Activated CD4-positive, alpha-beta memory T cell treated with anti-CD3 and anti-CD28 coated beads, Interleukin-2, amount 10 ng/mL, durations not matched to agents 7 days and 5 days (primary cell): Measurements from ENCODE around the gene PLA2G4E. TPM values are rescaled to one million over a fixed set of nuclear protein-coding genes. Genes with fewer than 3 reads are reported as not detected.

Source experiments
- CTCF ChIA-PET: fragments of 350-600 bp; sonication (Branson Sonifier 250); formaldehyde crosslinking; loops from one replicate; lab custom pipeline; 2021; ENCODE audit warnings: antibody characterized with exemption, inconsistent platforms; lab: Charles Lee
- POLR2A ChIA-PET: fragments of 350-600 bp; sonication (Branson Sonifier 250); formaldehyde crosslinking; loops from one replicate; lab custom pipeline; 2021; ENCODE audit warnings: antibody characterized with exemption; lab: Charles Lee
- DNase-seq: peaks from one replicate; pipeline ENCODE4 v3.0.0-alpha.2; 2020
- H3K27ac Mint-ChIP-seq: one replicate; pipeline ENCODE4 v1.8.0; 2021; ENCODE audit warnings: mild to moderate bottlenecking, mixed read lengths
- H3K27me3 Mint-ChIP-seq: one replicate; pipeline ENCODE4 v1.8.0; 2021; ENCODE audit warnings: mixed read lengths
- H3K36me3 Mint-ChIP-seq: one replicate; pipeline ENCODE4 v1.8.0; 2021; ENCODE audit warnings: low read depth, mixed read lengths
- H3K4me1 Mint-ChIP-seq: one replicate; pipeline ENCODE4 v1.8.0; 2021; ENCODE audit warnings: mixed read lengths
- H3K4me3 Mint-ChIP-seq: one replicate; pipeline ENCODE4 v1.8.0; 2021; ENCODE audit warnings: mild to moderate bottlenecking, mixed read lengths
- H3K9me3 Mint-ChIP-seq: one replicate; pipeline ENCODE4 v1.8.0; 2021; ENCODE audit warnings: mixed read lengths
- total RNA-seq, 2 experiments: library from RNA; stranded (reverse); gene quantifications; one replicate each; pipeline ENCODE4 v1.2.3, GENCODE V29; 2021

The PLA2G4E gene
- total RNA-seq, 2 experiments from 2014 or later = not detected

DNA sequence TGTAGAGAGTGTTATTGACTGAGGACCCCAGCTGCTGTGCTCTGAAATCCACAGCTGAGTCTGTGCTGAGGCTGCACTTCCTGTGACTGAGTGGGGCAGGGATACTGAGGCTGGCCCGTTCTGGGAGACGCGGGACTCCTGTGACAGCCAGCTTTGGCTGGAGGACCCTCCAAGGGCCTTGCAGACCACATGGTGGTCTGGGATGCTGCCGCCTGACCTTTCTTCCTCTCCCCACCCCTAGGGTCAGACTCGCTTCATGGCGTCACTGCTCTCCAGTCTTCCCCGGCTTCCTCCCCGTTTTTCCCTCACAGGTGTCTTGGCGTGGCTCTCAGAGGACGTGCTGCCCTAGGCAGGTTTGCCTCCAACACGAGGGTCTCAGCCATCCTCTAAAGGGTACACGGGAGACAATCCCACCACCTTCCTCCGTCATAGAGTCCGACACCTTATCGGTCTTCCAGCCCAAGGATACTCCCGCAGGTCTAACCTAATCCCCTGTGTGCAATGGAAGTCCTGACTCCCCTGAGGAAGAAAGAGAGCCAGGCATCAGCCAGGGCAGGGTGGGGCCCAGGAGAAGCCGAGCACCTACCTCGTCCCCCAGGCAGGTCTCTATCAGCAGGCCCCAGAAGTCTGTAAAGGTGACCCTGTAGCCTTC, 28.6 kb downstream of the PLA2G4E start:
- no peaks in the 10 kb centered on the region for H3K27me3 Mint-ChIP-seq
- CTCF ChIA-PET = interaction anchor here (0.6 kb wide), 2 partner anchors 182 to 208 kb away, joined by 3 read pairs; no protein-coding TSS in a partner anchor
- H3K9me3 Mint-ChIP-seq = no peaks in the 10 kb centered on the region
- H3K4me1 Mint-ChIP-seq = no peaks in the 10 kb centered on the region
- H3K36me3 Mint-ChIP-seq = no peaks in the 10 kb centered on the region
- no peak for DNase-seq
- H3K27ac Mint-ChIP-seq = no peak overlapping the region
- POLR2A ChIA-PET = no interaction called here
- H3K4me3 Mint-ChIP-seq = no peak overlapping the region

DNA sequence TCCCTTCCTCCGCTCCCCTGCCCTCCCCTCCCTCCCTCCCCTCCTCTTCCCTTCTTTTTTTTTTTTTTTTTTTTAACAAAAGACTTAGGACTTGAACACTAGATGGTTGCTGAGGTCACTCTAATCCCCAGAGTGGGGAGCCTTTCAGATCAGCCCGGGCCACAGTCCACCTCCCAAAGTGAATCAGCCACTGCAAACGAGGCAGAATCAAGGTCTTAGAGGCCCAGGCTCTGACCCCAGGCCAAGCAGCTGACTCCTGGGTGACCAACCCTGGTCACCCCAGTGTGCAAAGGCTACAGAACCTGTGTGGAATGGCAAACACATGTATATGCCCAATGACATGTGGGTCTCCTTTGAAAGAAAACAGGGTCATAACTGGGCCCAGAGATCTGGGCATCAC, 30.2 kb downstream of the PLA2G4E start:
- no peaks in the 10 kb centered on the region for H3K36me3 Mint-ChIP-seq
- H3K4me3 Mint-ChIP-seq = no peak overlapping the region
- no peaks in the 10 kb centered on the region for H3K9me3 Mint-ChIP-seq
- H3K27ac Mint-ChIP-seq = no peak overlapping the region
- CTCF ChIA-PET = interaction anchor here (1.1 to 4.2 kb wide), 13 partner anchors 9 to 148 kb away, joined by 3 to 44 read pairs (median 5); no protein-coding TSS in a partner anchor
- no peaks in the 10 kb centered on the region for H3K27me3 Mint-ChIP-seq
- no peak for DNase-seq
- H3K4me1 Mint-ChIP-seq = no peaks in the 10 kb centered on the region
- POLR2A ChIA-PET = no interaction called here

DNA sequence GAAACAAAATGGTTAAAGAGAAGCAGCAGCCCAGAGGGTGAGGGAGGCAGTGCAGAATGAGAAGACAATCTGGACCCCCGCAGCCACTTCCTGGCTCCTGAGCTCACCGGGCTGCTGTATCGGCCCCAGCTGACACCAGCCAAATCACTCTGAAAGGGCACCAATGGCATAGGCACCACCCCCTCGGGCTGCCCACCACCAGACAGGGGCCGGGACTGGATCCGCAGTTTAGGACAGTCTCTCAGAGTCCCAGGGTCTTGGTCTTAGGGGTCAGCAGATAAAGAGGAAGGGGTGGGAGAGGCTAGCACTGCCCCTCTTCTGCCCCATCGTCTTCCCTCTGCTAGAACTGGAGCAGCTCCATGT, 30.6 kb downstream of the PLA2G4E start:
- no peaks in the 10 kb centered on the region for H3K36me3 Mint-ChIP-seq
- H3K27me3 Mint-ChIP-seq = no peaks in the 10 kb centered on the region
- no peaks in the 10 kb centered on the region for H3K9me3 Mint-ChIP-seq
- CTCF ChIA-PET = interaction anchor here (0.8 to 4.2 kb wide), 19 partner anchors 9 to 148 kb away, joined by 3 to 44 read pairs (median 5); no protein-coding TSS in a partner anchor
- no peak overlapping the region for H3K4me3 Mint-ChIP-seq
- H3K4me1 Mint-ChIP-seq = no peaks in the 10 kb centered on the region
- POLR2A ChIA-PET = interaction anchor here (1.1 kb wide), 1 partner anchor 17 kb away, joined by 3 read pairs; no protein-coding TSS in a partner anchor
- H3K27ac Mint-ChIP-seq = no peak overlapping the region
- DNase-seq = no peak

DNA sequence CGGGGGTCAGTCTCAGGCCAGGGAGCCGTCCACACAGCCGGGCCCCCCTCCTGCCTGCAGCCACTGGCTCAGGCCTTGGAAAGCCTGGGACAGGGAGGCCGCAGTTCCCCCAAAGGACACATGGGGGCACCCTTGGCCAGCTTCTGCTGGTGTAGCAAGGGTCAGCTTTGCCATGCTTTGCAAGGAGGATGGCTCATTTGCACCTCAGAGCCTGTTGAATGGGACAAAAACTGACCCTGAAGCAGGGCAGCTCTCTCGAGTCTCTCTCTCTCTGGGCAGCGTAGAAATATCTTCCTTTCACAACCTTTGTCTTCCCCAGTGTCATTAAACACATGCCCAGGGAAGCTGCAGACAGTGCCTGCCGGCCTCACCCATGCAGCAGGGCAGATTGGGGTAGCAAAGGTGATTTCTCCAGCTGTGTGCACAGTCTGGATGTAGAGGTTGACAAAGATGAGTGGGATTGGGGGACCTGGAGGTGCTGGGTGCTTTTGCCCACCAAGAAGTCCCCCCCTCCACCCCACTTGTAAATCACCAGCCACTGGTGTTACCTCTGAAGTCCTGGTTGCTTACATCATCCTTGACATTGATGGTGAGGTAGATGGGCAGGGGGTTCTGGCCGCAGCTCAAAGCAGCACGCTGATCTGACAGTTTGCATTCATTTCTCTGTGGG, 31.1 kb downstream of the PLA2G4E start:
- H3K4me3 Mint-ChIP-seq = no peak overlapping the region
- H3K27me3 Mint-ChIP-seq = no peaks in the 10 kb centered on the region
- no peaks in the 10 kb centered on the region for H3K4me1 Mint-ChIP-seq
- ChIA-PET CTCF (interaction anchor here (0.8 to 4.2 kb wide), 20 partner anchors 8 to 149 kb away, joined by 3 to 44 read pairs (median 5); no protein-coding TSS in a partner anchor), POLR2A (interaction anchor here (0.8 to 1.1 kb wide), 3 partner anchors 17 to 70 kb away, joined by 3 to 4 read pairs (median 3); no protein-coding TSS in a partner anchor)
- H3K36me3 Mint-ChIP-seq = no peaks in the 10 kb centered on the region
- H3K27ac Mint-ChIP-seq = no peak overlapping the region
- no peaks in the 10 kb centered on the region for H3K9me3 Mint-ChIP-seq
- DNase-seq = peak; percentile 87

DNA sequence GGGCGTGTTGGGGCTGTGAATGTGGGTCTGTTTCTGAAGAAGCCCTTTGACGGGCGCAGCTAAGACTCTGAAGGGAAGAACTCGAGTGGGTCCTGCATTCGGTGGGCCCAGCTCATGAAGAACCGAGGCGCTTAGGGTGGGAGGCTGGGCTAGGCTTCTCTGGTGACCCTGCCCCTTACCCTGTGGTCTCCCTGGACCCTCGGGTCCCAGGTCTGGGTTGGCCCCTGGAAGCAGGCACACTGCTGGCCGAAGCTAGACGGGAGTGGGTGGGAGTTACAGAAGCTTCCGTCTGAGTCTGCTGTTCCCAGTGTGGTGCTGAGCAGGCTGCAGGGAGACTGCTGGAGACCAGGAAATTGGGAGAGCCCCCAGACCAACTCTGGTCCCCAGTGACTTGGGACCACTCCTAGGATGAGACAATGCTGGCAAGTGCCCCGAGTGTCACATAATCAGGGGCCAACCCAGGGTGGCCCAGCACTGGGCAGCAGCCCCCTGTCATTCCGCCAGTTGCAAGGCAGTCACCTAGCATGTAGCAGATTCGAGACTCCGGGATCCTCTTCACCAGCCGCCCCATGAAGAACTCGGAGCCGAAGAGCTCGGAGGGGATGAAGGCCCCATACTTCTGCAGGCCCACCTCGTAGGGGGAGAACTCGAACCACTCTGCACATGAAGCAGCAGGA, 31.8 kb downstream of the PLA2G4E start:
- no peak overlapping the region for H3K27ac Mint-ChIP-seq
- POLR2A ChIA-PET = interaction anchor here (0.6 to 1.1 kb wide), 5 partner anchors 10 to 156 kb away, joined by 3 to 4 read pairs (median 3); no protein-coding TSS in a partner anchor
- DNase-seq = no peak
- no peaks in the 10 kb centered on the region for H3K27me3 Mint-ChIP-seq
- CTCF ChIA-PET = interaction anchor here (0.8 to 4.2 kb wide), 19 partner anchors 12 to 396 kb away, joined by 3 to 44 read pairs (median 5); no protein-coding TSS in a partner anchor
- H3K9me3 Mint-ChIP-seq = no peaks in the 10 kb centered on the region
- no peak overlapping the region for H3K4me3 Mint-ChIP-seq
- no peaks in the 10 kb centered on the region for H3K36me3 Mint-ChIP-seq
- no peaks in the 10 kb centered on the region for H3K4me1 Mint-ChIP-seq

DNA sequence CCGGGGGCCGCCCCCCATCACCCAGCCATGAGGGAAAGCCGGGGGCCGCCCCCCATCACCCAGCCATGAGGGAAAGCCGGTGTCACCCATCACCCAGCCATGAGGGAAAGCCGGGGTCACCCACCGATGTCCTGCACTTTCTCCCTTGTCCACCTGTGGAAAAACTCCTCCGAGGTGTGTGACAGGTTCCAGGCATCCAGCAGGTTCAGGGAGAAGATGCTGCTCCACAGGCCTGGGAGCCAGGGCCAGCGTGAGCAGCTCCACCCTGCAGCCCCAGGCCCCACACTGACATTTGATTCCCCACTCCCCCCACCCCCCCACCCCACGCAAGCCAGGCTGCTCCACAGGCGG, 32.9 kb downstream of the PLA2G4E start:
- no peaks in the 10 kb centered on the region for H3K4me1 Mint-ChIP-seq
- H3K9me3 Mint-ChIP-seq = no peaks in the 10 kb centered on the region
- H3K27me3 Mint-ChIP-seq = no peaks in the 10 kb centered on the region
- no peaks in the 10 kb centered on the region for H3K36me3 Mint-ChIP-seq
- H3K4me3 Mint-ChIP-seq = no peak overlapping the region
- ChIA-PET CTCF (interaction anchor here (0.9 to 4.2 kb wide), 6 partner anchors 35 to 146 kb away, joined by 3 to 44 read pairs (median 11); no protein-coding TSS in a partner anchor), POLR2A (no interaction called here)
- no peak overlapping the region for H3K27ac Mint-ChIP-seq
- no peak for DNase-seq

DNA sequence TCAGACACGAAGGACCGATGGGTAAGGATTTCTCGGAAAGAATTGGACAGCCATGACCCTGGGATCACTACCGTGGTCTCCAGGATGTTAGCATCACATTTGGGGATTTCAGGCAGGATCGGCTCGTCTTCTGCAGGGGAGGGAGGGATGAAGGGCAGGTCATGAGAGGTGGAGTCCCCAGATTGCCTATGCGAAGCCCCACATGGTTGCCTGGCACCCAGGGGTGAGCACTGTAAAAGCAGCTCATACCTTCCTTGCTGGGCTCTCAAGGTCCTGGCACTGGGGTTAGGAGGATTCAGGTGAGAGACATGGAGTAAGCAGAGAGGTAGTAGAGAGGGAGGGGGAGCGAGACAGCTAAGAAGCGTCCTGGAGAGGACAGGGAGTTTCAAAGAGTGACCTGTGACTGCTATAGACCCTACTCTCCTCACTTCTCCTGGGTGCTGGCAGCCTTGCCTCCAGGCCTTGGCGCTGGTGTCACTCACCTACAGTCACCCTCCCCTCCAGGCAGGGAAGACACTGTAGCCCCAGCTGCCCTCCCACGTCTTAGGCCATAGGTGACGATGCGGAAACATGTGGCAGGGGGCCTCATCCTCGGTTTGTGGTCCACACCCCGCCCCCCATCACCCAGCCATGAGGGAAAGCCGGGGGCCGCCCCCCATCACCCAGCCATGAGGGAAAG, 33.5 kb downstream of the PLA2G4E start:
- H3K27me3 Mint-ChIP-seq = no peaks in the 10 kb centered on the region
- no peak for DNase-seq
- no peak overlapping the region for H3K27ac Mint-ChIP-seq
- ChIA-PET POLR2A (interaction anchor here (0.9 kb wide), 1 partner anchor 17 kb away, joined by 3 read pairs; no protein-coding TSS in a partner anchor), CTCF (interaction anchor here (3.3 to 4.2 kb wide), 3 partner anchors 69 to 147 kb away, joined by 14 to 44 read pairs (median 32); no protein-coding TSS in a partner anchor)
- peaks cover under 1% of the 10 kb centered on the region for H3K4me1 Mint-ChIP-seq
- no peaks in the 10 kb centered on the region for H3K36me3 Mint-ChIP-seq
- H3K4me3 Mint-ChIP-seq = no peak overlapping the region
- H3K9me3 Mint-ChIP-seq = no peaks in the 10 kb centered on the region

DNA sequence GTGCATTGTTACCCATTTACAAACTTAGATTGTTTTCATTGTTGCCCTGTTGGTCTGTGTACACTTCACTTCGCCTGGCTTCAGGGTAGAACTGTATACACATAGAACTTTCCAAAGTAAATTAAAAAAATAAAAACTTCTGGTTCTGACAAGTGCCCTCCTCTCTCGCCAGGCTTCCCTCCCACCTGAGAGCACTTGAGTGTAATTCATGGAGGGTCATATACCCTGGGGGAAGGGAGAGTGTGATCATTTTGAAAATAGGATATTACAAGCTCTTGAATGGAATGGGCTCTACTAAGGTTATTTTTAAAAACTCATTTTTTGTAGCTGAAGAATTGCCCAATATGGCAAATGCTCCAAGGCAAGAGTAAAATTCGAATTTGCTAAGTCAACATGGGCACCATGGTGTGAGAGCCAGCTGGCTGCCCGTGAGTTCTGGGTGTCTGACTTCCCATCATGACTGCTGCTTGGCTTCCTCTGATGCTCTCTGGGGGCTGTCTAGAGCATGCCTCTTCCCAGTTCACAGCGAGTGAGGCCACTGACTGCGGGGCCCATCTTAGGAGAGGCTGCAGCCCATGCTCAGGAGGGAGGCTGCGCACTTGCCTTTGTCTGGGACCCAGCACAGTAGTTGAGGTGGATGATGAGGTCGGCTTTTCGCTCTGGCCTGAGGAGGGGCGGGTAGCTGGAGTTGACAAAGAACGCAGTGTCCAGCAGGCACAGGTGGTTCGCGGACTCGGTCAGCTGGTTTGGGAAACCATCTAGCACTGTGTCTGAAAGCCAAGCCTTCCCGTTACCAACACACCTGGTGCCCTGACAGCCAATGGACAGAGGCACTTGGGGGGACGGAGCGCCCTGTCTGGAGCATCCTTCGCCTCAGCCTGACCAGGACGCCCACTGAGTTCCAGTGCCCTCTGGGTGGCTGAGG, 35.3 kb downstream of the PLA2G4E start:
- Mint-ChIP-seq H3K4me1 (peaks cover 19% of the 10 kb centered on the region), H3K4me3 (no peak overlapping the region), H3K36me3 (no peaks in the 10 kb centered on the region), H3K27ac (no peak overlapping the region), H3K27me3 (no peaks in the 10 kb centered on the region), H3K9me3 (no peaks in the 10 kb centered on the region)
- POLR2A ChIA-PET = interaction anchor here (1.1 to 3.3 kb wide), 2 partner anchors 13 to 16 kb away, joined by 3 to 10 read pairs; partner anchors contain the start of gene EHD4
- CTCF ChIA-PET = interaction anchor here (1.1 to 1.4 kb wide), 2 partner anchors 72 to 75 kb away, joined by 3 to 6 read pairs; no protein-coding TSS in a partner anchor
- no peak for DNase-seq

DNA sequence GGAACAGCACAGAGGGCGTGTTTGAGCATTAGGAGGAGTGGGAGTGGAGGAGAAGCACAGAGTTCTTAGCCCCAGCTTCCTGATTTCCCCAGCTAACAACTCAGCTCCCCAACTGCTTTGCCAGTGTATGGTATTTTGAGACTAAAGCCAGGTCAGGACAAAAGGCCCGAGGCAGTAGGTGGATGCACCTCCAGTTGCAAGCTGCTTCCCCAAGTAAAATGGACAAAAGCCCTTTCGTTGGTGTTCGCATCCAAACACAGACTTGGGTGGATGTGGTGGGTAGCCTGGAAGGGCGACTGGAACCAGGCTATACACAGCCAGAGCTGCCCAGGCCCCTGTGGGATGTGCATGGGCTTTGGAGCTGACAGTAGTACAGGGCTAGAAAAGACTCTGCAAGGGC, 36.2 kb downstream of the PLA2G4E start:
- POLR2A ChIA-PET = interaction anchor here (1.1 to 3.3 kb wide), 2 partner anchors 12 to 15 kb away, joined by 3 to 10 read pairs; partner anchors contain the start of gene EHD4
- Mint-ChIP-seq H3K27me3 (no peaks in the 10 kb centered on the region), H3K9me3 (no peaks in the 10 kb centered on the region), H3K36me3 (no peaks in the 10 kb centered on the region), H3K4me1 (peaks cover 28% of the 10 kb centered on the region), H3K27ac (no peak overlapping the region), H3K4me3 (no peak overlapping the region)
- DNase-seq = no peak
- CTCF ChIA-PET = interaction anchor here (0.8 kb wide), 1 partner anchor 36 kb away, joined by 4 read pairs; no protein-coding TSS in a partner anchor

DNA sequence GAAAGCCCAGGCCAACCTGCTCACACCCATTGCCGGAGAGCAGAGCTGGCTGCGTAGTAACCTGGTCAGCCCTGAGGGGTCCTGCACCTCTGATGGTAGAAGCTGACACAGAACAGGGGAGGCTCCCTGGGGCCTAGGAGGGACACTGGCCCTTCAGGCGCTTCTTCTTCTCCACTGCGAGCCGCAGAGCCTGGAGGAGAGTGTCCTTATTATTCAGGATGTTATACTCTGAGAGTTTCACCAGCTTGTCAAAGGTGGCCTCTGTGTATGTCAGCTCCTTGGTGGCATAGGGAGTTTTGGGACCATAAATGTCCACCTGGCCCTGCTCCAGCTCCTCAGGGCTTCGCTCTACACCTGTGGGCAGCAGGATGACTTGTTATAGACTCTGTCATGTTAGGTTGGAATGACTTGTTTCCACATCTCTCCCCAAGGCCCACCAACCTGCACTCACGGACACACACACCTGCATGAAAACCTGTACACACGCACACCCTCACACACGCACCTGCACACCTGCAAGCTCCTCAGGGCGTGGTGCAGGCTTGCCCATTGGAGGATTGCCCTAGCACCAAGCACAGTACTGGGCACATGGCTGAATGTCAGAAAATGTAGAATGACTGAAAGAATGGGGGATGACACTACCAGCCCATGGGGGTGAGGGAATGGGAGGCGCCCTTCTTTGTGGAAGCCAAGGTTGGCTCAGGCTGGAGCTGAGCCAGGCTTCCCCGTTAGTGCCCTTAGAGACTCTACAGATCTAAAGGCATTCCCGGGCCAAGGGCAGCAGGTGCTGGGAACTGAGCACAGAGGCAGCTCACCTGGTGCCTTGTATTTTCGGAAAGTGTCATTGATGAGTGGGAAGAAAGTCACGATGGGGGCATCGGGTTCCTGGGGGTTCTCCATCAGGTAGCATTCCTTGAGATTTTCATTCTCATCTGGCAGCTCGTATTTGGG, 36.9 kb downstream of the PLA2G4E start:
- Mint-ChIP-seq H3K36me3 (no peaks in the 10 kb centered on the region), H3K9me3 (no peaks in the 10 kb centered on the region), H3K4me3 (no peak overlapping the region), H3K4me1 (peaks cover 33% of the 10 kb centered on the region), H3K27ac (no peak overlapping the region), H3K27me3 (no peaks in the 10 kb centered on the region)
- ChIA-PET CTCF (interaction anchor here (0.8 kb wide), 1 partner anchor 35 kb away, joined by 4 read pairs; no protein-coding TSS in a partner anchor), POLR2A (interaction anchor here (0.9 to 3.3 kb wide), 3 partner anchors 11 to 89 kb away, joined by 3 to 10 read pairs (median 4); partner anchors contain the start of gene EHD4)
- no peak for DNase-seq
